Sigmoid colon (tissue), 7 donors: ENCODE measurements around the gene GRID2. TPM values are rescaled to one million over a fixed set of nuclear protein-coding genes. Genes with fewer than 3 reads are reported as not detected.

ENCODE experiments used
- DNase-seq: peaks from one replicate; pipeline ENCODE4 v3.0.0-alpha.2; 2019
- H3K27ac ChIP-seq, 4 donors: fragments of 200-600 bp; sonication (generic); one replicate each; pipeline ENCODE4 v1.5.1; 2016 to 2019; ENCODE audit warnings: mild to moderate bottlenecking in 1 of 4
- H3K27me3 ChIP-seq, 3 donors: fragments of 200-600 bp; sonication (generic); one replicate each; pipeline ENCODE4 v1.5.1; 2019; ENCODE audit warnings: mild to moderate bottlenecking in 1 of 3
- H3K36me3 ChIP-seq, 4 donors: fragments of 200-600 bp; sonication (generic); one replicate each; pipeline ENCODE4 v1.5.1; 2016 to 2019
- H3K4me1 ChIP-seq, 4 donors: fragments of 200-600 bp; sonication (generic); one replicate each; pipeline ENCODE4 v1.5.1; 2017 to 2019
- H3K4me3 ChIP-seq, 4 donors: fragments of 200-600 bp; sonication (generic); one replicate each; pipeline ENCODE4 v1.5.1; 2017 to 2019; ENCODE audit warnings: mild to moderate bottlenecking in 2 of 4, moderate library complexity in 1 of 4
- H3K9me3 ChIP-seq, 4 donors: fragments of 200-600 bp in 3 of 4; sonication (generic) in 3 of 4; one replicate each; pipeline versions ENCODE4 v1.5.1 to v1.6.1; 2013 to 2019
- EP300 ChIP-seq, 4 donors: sonication (generic); formaldehyde crosslinking; IDR thresholded peaks; one replicate each; pipeline ENCODE4 v1.6.1; 2017; ENCODE audit warnings: antibody characterized with exemption in 4 of 4
- POLR2A ChIP-seq, 2 donors: fragments of 450-650 bp; IDR thresholded peaks; one replicate each; pipeline ENCODE4 v1.6.1; 2016; ENCODE audit warnings: antibody characterized with exemption in 2 of 2, mild to moderate bottlenecking in 2 of 2, moderate library complexity in 2 of 2
- POLR2AphosphoS5 ChIP-seq, 4 donors: sonication (generic); formaldehyde crosslinking; IDR thresholded peaks; one replicate each; pipeline ENCODE4 v1.6.1; 2017; ENCODE audit warnings: antibody characterized with exemption in 4 of 4
- WGBS, 2 donors: extraction: QIAGEN DNeasy Blood & Tissue Kit; methylation state at CpG; one replicate each; pipeline ENCODE4 v1.1.7; 2013; 5-methylcytosine and 5-hydroxymethylcytosine counted together
- intact Hi-C: fragments of 100-400 bp; cut with DNase I; formaldehyde crosslinking; loops from one replicate; pipeline ENCODE4 v1.15.1; 2023
- polyA plus RNA-seq, 3 donors: library from polyadenylated mRNA; stranded (reverse); fragments of 200-250 nt; gene quantifications; one replicate each; pipeline ENCODE4 v1.2.3, GENCODE V29; 2013
- total RNA-seq, 4 donors: library from RNA; depleted of rRNA; stranded (reverse); fragments of >200 nt; gene quantifications; one replicate each; pipeline ENCODE4 v1.1.0, GENCODE V29; 2016
- TF ChIP-seq, protein P1 (sequence below), 4 experiments: fragments of 450-650 bp in 3 of 4; fragments of 200-600 bp in 1 of 4; IDR thresholded peaks; one replicate each; pipeline ENCODE4 v1.5.1; 2016 to 2019; ENCODE audit warnings: antibody characterized with exemption in 4 of 4, mild to moderate bottlenecking in 3 of 4, moderate library complexity in 2 of 4
- donor health status: healthy with polysubstance abuse.
- donor health status: Bipolar disorder and iron deficiency.
- donor health status: healthy.

The GRID2 gene
- total and polyA plus RNA-seq, 7 donors, result 0.04 to 1.9 (median 0.28) TPM; not detected in 2

DNA sequence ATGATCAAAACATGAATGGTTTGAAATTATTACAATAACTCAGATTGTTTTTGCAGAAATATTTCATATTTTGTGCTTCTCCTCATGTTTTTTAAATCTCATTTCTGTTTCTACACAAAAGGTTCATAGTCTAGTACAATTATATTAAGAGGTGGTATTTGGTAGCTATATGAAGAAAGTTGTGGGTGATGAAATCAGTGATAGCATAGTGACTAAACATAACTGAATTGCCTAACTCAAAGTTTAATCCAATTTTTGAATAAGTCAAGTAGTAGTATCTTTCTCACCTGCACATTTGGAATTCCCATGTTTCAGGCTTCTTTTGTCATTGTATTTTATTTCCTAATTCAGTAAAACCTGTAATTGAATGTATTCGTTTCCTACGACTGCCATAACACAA is 648.7 kb downstream of the GRID2 start:
- intact Hi-C loops, result no loop called here
- 77 to 90% methylated on average over 2 of the region's 2 CpGs for WGBS, 2 donors
- TF ChIP-seq, protein P1, sequence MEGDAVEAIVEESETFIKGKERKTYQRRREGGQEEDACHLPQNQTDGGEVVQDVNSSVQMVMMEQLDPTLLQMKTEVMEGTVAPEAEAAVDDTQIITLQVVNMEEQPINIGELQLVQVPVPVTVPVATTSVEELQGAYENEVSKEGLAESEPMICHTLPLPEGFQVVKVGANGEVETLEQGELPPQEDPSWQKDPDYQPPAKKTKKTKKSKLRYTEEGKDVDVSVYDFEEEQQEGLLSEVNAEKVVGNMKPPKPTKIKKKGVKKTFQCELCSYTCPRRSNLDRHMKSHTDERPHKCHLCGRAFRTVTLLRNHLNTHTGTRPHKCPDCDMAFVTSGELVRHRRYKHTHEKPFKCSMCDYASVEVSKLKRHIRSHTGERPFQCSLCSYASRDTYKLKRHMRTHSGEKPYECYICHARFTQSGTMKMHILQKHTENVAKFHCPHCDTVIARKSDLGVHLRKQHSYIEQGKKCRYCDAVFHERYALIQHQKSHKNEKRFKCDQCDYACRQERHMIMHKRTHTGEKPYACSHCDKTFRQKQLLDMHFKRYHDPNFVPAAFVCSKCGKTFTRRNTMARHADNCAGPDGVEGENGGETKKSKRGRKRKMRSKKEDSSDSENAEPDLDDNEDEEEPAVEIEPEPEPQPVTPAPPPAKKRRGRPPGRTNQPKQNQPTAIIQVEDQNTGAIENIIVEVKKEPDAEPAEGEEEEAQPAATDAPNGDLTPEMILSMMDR (IDR thresholded peaks at IDR 0.05), result no peak
- no peak for TF ChIP-seq EP300 (IDR thresholded peaks at IDR 0.05)
- TF ChIP-seq POLR2AphosphoS5 (IDR thresholded peaks at IDR 0.05), result no peak
- TF ChIP-seq POLR2A (IDR thresholded peaks at IDR 0.05), result no peak
- Histone ChIP-seq H3K36me3 (no peaks in the 10 kb centered on the region), H3K9me3 (no peaks in the 10 kb centered on the region), H3K4me1 (no peaks in the 10 kb centered on the region), H3K27me3 (no peaks in the 10 kb centered on the region), H3K4me3 (no peak overlapping the region), H3K27ac (no peak overlapping the region)
- DNase-seq, result no peak

DNA sequence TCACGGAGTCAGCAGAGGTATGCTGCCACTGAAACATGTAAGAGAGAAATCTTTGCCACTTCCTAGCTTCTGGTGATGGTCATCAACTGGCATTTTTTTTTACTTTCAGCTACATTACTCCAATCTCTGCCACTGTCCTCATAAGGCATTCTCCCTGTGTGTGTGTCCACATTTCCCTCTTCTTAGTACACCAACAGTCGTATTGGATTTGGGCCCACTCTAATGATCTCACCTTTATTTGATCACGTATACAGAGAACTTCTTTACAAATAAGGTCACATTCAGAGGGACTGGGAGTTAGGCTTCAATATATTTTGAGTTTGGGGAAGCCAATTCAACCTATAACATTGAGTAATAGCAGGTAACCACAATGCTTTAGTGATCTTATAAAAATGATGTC is 649.1 kb downstream of the GRID2 start:
- no peaks in the 10 kb centered on the region for H3K4me1 ChIP-seq
- TF ChIP-seq, protein P1 (IDR thresholded peaks at IDR 0.05), result no peak
- TF ChIP-seq EP300 (IDR thresholded peaks at IDR 0.05), result no peak
- no peak for TF ChIP-seq POLR2AphosphoS5 (IDR thresholded peaks at IDR 0.05)
- TF ChIP-seq POLR2A (IDR thresholded peaks at IDR 0.05), result no peak
- DNase-seq, result no peak
- WGBS, 2 donors, result 69 to 86% methylated on average over 3 of the region's 3 CpGs
- H3K9me3 ChIP-seq, result no peaks in the 10 kb centered on the region
- intact Hi-C loops, result no loop called here
- no peaks in the 10 kb centered on the region for H3K27me3 ChIP-seq
- H3K4me3 ChIP-seq, result no peak overlapping the region
- no peaks in the 10 kb centered on the region for H3K36me3 ChIP-seq
- no peak overlapping the region for H3K27ac ChIP-seq

DNA sequence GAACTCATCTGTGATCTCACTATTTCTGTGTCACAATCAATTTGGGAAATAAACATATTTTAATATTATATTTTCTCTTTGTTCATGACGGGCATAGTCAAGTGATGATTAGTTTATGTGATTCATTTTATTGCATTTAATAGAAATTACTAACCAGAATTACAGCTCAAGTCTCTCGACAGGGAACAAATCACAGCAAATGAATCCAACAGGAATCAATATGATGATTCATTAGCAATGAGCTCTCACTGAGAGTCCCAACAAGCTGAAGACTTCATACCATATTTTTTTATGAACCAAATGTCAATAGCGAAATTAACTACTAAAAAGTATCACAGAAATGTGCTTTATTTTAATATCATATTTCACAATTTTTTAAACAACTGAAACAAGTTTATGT is 649.7 kb downstream of the GRID2 start:
- intact Hi-C loops, result no loop called here
- no peak for TF ChIP-seq EP300 (IDR thresholded peaks at IDR 0.05)
- TF ChIP-seq, protein P1 (IDR thresholded peaks at IDR 0.05), result no peak
- TF ChIP-seq POLR2A (IDR thresholded peaks at IDR 0.05), result no peak
- no peak for TF ChIP-seq POLR2AphosphoS5 (IDR thresholded peaks at IDR 0.05)
- Histone ChIP-seq H3K4me3 (no peak overlapping the region), H3K27ac (no peak overlapping the region), H3K27me3 (no peaks in the 10 kb centered on the region), H3K36me3 (no peaks in the 10 kb centered on the region), H3K4me1 (no peaks in the 10 kb centered on the region), H3K9me3 (no peaks in the 10 kb centered on the region)
- no peak for DNase-seq
- WGBS, 2 donors, result 75 to 87% methylated on average over 3 of the region's 3 CpGs

- Histone ChIP-seq H3K4me1 (no peaks in the 10 kb centered on the region), H3K27me3 (no peaks in the 10 kb centered on the region), H3K36me3 (no peaks in the 10 kb centered on the region), H3K27ac (no peak overlapping the region), H3K4me3 (no peak overlapping the region), H3K9me3 (no peaks in the 10 kb centered on the region)
- no peak for DNase-seq
- TF ChIP-seq POLR2AphosphoS5 (IDR thresholded peaks at IDR 0.05) (no peak), POLR2A (IDR thresholded peaks at IDR 0.05) (no peak), EP300 (IDR thresholded peaks at IDR 0.05) (no peak)
- TF ChIP-seq, protein P1 (IDR thresholded peaks at IDR 0.05), result no peak
- WGBS, 2 donors, result 92 to 95% methylated on average over 2 of the region's 2 CpGs
- intact Hi-C loops, result no loop called here
Observed at GRCh38 chr4:92961881-92962280, 658.1 kb downstream of the GRID2 start.

GRCh38 chr4:92962831-92963230 is 659.1 kb downstream of the GRID2 start:
- no peaks in the 10 kb centered on the region for H3K36me3 ChIP-seq
- no peak for DNase-seq
- no peak overlapping the region for H3K27ac ChIP-seq
- 90% methylated on average over 2 of the region's 2 CpGs for WGBS, 2 donors
- intact Hi-C loops, result no loop called here
- H3K9me3 ChIP-seq, result no peaks in the 10 kb centered on the region
- no peaks in the 10 kb centered on the region for H3K27me3 ChIP-seq
- no peak overlapping the region for H3K4me3 ChIP-seq
- TF ChIP-seq, protein P1 (IDR thresholded peaks at IDR 0.05), result no peak
- no peak for TF ChIP-seq POLR2AphosphoS5 (IDR thresholded peaks at IDR 0.05)
- no peak for TF ChIP-seq POLR2A (IDR thresholded peaks at IDR 0.05)
- no peak for TF ChIP-seq EP300 (IDR thresholded peaks at IDR 0.05)
- no peaks in the 10 kb centered on the region for H3K4me1 ChIP-seq
